HepG2 (cell line): Measurements from ENCODE around the gene YY1.
"Not testable (repeated sequence)": the region's sequence is repeated elsewhere in the genome, so short reads cannot be mapped to it uniquely, and the experiment has no call there.

Experiments used
- EHMT2 ChIP-seq: fragments of 200-600 bp; sonication (generic); IDR thresholded peaks from 2 replicates; pipeline ENCODE4 v1.7.0; 2017; ENCODE audit warnings: antibody characterized with exemption, low read depth, low read length, borderline replicate concordance
- HHEX ChIP-seq: IDR thresholded peaks from 2 replicates; pipeline ENCODE4 v1.6.1; 2016; ENCODE audit warnings: control low read depth
- IKZF1 ChIP-seq: fragments of 450-650 bp; IDR thresholded peaks from 2 replicates; pipeline ENCODE4 v1.7.1; 2016
- RFX5 ChIP-seq: IDR thresholded peaks from 2 replicates; pipeline ENCODE4 v1.6.1; 2011; ENCODE audit warnings: low read depth, low read length, improper control_type of control experiment
- TF ChIP-seq, protein P1 (sequence below): sonication (generic); formaldehyde crosslinking; IDR thresholded peaks from 2 replicates; pipeline ENCODE4 v1.5.0; 2020; ENCODE audit warnings: mild to moderate bottlenecking, missing genetic modification reagents, moderate library complexity
- TF ChIP-seq, protein P2 (sequence below): sonication (generic); formaldehyde crosslinking; IDR thresholded peaks from 2 replicates; pipeline ENCODE4 v1.4.0; 2020; ENCODE audit warnings: missing genetic modification reagents

DNA sequence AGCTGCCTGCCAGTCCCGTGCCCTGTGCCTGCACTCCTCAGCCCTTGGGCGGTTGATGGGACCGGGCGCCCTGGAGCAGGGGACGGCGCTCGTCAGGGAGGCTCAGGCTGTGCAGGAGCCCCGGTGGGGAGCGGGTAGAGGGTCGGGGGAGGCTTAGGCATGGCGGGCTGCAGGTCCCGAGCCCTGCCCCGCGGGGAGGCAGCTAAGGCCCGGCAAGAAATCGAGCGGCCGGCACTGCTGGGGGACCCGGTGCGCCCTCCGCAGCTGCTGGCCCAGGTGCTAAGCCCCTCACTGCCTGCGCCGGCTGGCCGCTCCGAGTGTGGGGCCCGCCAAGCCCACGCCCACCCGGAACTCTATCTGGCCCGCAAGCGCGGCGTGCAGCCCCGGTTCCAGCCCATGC, 30.8 kb upstream of the YY1 start:
- TF ChIP-seq, protein P1, sequence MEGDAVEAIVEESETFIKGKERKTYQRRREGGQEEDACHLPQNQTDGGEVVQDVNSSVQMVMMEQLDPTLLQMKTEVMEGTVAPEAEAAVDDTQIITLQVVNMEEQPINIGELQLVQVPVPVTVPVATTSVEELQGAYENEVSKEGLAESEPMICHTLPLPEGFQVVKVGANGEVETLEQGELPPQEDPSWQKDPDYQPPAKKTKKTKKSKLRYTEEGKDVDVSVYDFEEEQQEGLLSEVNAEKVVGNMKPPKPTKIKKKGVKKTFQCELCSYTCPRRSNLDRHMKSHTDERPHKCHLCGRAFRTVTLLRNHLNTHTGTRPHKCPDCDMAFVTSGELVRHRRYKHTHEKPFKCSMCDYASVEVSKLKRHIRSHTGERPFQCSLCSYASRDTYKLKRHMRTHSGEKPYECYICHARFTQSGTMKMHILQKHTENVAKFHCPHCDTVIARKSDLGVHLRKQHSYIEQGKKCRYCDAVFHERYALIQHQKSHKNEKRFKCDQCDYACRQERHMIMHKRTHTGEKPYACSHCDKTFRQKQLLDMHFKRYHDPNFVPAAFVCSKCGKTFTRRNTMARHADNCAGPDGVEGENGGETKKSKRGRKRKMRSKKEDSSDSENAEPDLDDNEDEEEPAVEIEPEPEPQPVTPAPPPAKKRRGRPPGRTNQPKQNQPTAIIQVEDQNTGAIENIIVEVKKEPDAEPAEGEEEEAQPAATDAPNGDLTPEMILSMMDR (CRISPR knock-in tag), result not testable (repeated sequence)
- TF ChIP-seq, protein P2, sequence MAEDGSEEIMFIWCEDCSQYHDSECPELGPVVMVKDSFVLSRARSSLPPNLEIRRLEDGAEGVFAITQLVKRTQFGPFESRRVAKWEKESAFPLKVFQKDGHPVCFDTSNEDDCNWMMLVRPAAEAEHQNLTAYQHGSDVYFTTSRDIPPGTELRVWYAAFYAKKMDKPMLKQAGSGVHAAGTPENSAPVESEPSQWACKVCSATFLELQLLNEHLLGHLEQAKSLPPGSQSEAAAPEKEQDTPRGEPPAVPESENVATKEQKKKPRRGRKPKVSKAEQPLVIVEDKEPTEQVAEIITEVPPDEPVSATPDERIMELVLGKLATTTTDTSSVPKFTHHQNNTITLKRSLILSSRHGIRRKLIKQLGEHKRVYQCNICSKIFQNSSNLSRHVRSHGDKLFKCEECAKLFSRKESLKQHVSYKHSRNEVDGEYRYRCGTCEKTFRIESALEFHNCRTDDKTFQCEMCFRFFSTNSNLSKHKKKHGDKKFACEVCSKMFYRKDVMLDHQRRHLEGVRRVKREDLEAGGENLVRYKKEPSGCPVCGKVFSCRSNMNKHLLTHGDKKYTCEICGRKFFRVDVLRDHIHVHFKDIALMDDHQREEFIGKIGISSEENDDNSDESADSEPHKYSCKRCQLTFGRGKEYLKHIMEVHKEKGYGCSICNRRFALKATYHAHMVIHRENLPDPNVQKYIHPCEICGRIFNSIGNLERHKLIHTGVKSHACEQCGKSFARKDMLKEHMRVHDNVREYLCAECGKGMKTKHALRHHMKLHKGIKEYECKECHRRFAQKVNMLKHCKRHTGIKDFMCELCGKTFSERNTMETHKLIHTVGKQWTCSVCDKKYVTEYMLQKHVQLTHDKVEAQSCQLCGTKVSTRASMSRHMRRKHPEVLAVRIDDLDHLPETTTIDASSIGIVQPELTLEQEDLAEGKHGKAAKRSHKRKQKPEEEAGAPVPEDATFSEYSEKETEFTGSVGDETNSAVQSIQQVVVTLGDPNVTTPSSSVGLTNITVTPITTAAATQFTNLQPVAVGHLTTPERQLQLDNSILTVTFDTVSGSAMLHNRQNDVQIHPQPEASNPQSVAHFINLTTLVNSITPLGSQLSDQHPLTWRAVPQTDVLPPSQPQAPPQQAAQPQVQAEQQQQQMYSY (CRISPR knock-in tag), result not testable (repeated sequence)
- not testable (repeated sequence) for TF ChIP-seq IKZF1, RFX5, HHEX, EHMT2
